GM20431 (cell line): Measurements from ENCODE around the gene STOML2.
"Not testable (repeated sequence)": the region's sequence is repeated elsewhere in the genome, so short reads cannot be mapped to it uniquely, and the experiment has no call there.

ENCODE experiments used
- in situ Hi-C: fragments of 300-500 bp; cut with MseI, MboI; formaldehyde crosslinking; loops from one replicate; pipeline ENCODE4 v1.15.0; 2020; ENCODE audit warnings: low sequenced_read_pairs; ENCODE audit not compliant: unreplicated experiment

Gene STOML2, protein sequence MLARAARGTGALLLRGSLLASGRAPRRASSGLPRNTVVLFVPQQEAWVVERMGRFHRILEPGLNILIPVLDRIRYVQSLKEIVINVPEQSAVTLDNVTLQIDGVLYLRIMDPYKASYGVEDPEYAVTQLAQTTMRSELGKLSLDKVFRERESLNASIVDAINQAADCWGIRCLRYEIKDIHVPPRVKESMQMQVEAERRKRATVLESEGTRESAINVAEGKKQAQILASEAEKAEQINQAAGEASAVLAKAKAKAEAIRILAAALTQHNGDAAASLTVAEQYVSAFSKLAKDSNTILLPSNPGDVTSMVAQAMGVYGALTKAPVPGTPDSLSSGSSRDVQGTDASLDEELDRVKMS

DNA sequence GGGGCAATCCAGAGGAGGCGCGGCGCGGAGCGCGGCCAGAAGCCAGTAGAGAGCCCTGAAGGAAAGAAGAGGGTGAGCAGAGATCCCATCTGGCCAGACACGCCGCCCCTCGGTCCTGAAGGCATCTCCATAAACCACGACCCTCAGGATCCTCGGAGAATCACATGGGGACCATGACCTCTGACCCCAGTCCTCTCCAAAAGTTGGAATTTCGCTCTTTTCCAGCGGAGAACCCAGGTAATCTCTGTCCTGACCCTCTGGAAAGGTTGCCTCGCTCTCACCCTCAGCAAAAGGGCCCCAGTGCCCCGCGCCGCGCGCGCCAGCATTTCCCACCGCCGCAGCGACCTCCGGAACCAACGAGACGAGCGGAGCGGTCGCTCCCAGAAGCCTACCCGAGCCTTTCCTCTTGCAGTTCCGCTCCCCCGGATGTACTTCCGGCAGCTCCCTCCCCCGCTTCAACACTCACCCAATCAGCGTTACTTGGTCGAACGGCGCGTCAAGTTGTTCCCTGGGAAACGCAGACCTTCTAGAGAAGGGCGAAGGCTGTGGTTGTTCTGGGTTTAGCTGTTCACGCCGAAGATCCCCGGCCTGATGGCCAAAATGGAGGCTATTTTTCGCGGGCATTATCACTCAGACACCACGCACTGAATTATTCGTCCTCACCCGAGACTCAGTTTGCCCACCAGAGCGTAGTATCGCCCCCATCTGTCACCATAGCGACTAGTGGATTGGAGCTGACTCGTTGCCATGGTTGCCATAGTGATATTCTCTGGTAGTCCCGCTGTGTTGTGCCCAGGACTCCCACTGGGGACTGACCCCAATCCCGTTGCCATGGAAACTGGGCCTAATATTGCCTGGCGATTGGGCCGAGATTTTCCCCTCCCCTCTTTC, at the start of gene STOML2:
Gene STOML2, minus strand, starts transcription at position 363 of the 891 bp plus-strand sequence. Its CDS starts 37 bp downstream, at position 326.
- in situ Hi-C loops, result no loop called here

DNA sequence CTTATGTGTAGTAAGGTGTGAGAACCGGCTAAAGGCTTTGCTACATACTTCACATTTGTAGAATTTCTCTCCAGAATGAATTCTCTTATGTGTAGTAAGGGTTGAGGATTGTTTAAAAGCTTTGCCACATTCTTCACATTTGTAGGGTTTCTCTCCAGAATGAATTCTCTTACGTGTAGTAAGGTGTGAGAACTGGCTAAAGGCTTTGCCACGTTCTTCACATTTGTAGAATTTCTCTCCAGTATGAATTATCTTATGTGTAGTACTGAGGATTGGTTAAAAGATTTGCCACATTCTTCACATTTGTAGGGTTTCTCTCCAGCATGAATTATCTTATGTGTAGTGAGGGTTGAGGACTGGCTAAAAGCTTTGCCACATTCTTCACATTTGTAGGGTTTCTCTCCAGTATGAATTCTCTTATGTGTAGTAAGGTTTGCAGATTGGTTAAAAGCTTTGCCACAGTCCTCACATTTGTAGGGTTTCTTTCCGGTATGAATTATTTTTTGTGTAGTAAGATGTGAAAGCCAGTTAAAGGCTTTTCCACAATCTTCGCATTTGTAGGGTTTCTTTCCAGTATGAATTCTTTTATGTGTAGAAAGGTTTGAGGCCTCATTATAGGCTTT, 45.1 kb upstream of the STOML2 start:
- in situ Hi-C loops, result not testable (repeated sequence)

DNA sequence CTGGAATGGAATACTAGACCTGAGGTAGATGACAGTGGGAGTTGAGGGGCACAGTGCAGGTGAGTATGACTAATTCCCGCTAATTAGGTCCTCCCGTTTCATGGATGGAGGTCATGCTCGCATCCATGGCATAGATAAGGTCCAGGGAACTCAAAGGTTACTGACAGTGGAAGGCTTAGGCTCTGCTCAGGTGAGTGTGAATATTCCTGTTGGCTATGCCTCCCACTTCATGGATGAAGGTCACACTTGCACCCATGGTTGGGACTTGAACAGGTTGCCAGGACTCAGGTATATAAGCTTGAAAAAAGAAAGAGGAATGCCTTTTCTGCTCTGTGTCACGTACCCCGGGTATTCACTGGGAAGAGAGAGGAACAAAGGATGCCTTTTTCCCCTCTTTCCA, 39.1 kb upstream of the STOML2 start:
- in situ Hi-C loops, result no loop called here

DNA sequence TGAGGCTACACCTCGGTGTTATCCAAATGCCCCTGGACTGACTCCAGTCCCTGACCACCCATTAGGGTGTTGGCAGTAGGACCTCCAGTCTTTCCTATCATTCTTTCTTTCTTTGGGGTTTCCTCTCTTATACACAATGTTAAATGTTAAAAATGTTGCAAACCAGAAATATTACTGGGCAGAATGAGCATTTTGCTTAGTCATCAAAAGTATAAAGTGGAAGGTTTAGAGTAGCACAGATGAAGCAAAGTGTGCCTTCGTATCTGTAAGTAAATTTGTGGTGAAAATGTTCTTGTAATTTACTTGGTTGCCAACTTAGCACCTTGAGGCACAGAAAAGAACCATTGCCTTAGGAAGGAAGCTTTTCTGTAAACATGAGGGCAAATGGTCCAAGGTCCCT, 37.2 kb upstream of the STOML2 start:
- in situ Hi-C loops, result no loop called here

- in situ Hi-C loops, result no loop called here
Measured at GRCh38 chr9:35136866-35137265, 33.9 kb upstream of the STOML2 start.

DNA sequence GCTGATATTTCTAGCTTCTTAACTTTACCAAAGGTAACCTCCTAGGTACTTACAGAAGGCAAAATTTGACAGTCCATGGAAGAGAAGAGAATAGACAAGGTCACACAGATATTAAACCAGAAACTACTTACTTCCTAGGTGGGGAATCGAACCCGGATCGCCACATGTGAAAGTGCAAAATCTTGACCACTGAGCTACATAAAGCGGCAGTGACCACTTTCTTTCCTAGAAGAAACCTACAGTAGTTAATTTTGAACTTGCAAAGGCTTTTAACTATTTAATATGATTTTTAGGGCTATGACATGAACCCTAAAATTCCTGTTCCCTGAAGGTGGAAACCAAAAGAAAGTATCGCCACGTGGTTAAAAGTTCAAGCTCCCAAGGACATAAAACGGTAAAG, 33.1 kb upstream of the STOML2 start:
- in situ Hi-C loops, result no loop called here

DNA sequence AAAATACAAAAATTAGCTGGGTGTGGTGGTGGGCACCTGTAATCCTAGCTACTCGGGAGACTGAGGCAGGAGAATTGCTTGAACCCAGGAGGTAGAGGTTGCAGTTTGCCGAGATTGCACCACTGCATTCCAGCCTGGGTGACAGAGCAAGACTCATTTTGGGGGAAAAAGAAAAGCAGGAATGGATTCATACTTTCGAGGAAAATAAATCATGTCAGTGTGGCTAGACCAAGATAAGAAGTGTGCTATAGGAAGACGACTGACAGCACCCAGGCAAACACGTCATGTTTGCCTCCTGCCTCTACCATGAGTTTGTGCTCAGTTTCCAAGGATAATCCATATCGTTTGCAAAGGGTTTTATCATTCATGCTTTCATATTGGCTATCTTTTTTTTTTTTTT, 32.0 kb upstream of the STOML2 start:
- in situ Hi-C loops, result no loop called here

- in situ Hi-C loops, result no loop called here
Measured at GRCh38 chr9:35116898-35117551, 14.1 kb upstream of the STOML2 start.

GRCh38 chr9:35116539-35116897, 13.6 kb upstream of the STOML2 start:
- in situ Hi-C loops, result no loop called here

GRCh38 chr9:35115680-35116538, 13.0 kb upstream of the STOML2 start, which contains the start of gene ATOSB:
Gene ATOSB (minus strand): TSS chr9:35115862. CDS start chr9:35108274, 7,588 bp downstream.
- in situ Hi-C loops, result no loop called here

GRCh38 chr9:35114840-35115628, 12.1 kb upstream of the STOML2 start:
- in situ Hi-C loops, result no loop called here

GRCh38 chr9:35114113-35114839, 11.3 kb upstream of the STOML2 start:
- in situ Hi-C loops, result no loop called here

DNA sequence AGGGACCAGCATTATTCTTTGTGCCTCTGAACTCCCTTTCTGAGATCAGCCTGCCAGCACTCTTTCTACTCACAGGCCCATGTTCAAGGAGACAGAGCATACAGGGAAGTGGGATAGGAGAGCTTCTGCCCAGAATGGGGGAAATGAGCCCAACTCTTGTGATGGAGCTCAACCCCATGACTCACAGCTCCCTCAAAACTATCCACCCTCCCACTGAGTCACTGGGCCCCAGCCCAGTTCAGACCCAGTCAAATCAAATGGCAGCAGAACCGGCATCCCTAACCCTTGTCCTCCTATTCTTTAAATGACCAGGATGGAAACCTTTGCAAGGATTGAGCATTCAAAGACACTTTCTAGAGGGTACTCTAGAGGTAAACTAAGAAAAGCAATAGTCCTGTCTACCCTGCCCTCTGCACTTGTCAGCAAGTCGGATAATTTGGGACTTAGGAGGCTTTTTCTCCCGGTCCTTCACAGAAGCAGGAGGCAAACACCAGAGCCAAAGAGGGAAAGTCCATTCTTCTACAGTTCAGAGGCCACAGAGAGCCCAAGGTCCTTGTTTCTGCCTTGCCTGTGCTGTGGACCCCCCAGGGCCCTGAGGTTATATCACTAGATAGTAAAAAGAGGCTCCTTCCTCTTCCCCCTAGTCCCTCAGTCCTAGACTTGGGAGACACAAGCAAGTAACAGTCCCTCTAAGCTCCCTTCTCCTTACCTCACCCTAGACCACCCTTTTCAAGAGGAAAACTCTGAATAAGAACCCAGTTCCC, 9.5 kb upstream of the STOML2 start:
- in situ Hi-C loops, result no loop called here

DNA sequence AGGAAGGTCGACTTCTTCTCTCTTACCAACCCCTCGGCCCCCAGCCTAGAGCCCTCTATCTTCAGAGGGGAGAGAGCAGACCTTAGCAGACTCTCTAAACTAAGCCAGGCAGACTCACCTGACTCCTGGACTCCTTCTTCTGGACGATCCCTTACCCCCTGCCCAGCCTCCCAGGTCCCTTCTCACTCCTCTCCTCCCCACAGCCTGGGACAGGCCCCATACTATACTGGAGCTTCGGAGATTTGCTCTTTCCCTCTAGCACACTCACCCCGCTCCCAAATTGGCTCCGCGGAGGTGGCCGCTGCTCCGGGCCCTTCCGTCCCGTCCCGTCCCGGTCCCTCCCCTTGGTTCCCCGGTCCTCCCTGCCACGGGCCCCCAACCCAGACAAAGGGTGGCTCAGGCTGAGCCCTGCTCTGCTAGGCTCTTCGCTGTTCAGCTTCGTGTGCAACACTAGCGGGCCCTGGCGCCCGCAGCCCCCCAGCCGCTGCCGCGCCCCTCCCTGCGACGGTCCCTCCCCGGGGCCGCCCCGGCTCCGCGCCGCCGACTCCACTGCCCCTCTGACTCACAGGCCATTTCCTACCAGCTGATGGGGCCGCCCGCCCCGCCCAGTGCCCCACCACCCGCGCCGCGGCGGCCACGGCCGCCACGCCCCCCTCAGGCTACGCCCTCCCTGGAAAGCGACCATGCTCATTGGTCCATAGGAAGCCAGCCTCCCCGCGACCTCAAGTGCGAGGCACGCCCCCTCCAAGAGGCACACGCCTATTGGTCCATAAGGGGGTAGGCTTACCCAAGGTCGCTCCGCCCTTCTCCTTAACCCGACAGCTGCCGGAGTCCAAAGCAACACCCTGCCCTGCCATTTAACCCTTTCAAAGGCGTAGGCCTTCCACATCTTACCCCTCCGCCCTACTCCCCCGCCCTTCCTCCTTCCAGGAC, 8.3 kb upstream of the STOML2 start:
- in situ Hi-C loops, result no loop called here

GRCh38 chr9:35110327-35110761, 7.4 kb upstream of the STOML2 start:
- in situ Hi-C loops, result no loop called here

DNA sequence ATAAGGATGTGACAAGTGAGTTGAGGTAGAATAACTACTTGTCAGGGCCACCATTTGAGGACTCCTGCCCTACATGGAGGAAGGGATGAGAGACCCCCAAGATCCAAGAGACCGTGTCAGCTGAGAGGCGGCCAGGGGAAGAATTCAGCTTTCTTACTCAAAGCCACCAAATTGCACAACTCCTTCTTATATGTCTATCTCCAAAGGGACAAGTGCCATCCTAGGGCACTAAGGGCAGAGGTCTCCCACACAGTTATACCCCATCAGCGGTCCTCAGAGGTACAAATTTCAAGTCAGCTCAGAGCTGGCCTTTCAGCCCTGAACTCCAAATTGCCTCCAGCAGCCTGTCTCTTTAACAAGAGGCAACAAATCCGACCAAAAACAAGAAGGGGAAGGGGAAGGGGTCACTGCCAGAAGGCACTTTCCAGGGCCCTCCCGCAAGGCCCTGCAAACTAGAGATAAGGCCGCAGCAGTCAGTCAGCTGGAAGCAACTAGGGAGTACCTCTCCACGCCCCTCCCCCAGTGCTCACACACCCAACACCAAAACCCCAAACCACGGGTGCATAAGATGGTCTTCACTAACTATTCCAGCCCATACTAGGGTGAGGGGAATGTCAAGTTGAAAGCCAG, 6.1 kb upstream of the STOML2 start:
- in situ Hi-C loops, result no loop called here
